HG03432 (cell line): ENCODE measurements around the gene CENATAC.
A peak's percentile ranks its signal among the peaks of the same experiment; 100 is the strongest.
"Not testable (repeated sequence)": the region's sequence is repeated elsewhere in the genome, so short reads cannot be mapped to it uniquely, and the experiment has no call there.

Source experiments
- ATAC-seq: cut with Tn5 transposase; IDR thresholded peaks from one replicate; pipeline ENCODE4 v1.9.1; 2021; ENCODE audit warnings: mild to moderate bottlenecking, moderate library complexity; ENCODE audit not compliant: unreplicated experiment

CENATAC gene

DNA sequence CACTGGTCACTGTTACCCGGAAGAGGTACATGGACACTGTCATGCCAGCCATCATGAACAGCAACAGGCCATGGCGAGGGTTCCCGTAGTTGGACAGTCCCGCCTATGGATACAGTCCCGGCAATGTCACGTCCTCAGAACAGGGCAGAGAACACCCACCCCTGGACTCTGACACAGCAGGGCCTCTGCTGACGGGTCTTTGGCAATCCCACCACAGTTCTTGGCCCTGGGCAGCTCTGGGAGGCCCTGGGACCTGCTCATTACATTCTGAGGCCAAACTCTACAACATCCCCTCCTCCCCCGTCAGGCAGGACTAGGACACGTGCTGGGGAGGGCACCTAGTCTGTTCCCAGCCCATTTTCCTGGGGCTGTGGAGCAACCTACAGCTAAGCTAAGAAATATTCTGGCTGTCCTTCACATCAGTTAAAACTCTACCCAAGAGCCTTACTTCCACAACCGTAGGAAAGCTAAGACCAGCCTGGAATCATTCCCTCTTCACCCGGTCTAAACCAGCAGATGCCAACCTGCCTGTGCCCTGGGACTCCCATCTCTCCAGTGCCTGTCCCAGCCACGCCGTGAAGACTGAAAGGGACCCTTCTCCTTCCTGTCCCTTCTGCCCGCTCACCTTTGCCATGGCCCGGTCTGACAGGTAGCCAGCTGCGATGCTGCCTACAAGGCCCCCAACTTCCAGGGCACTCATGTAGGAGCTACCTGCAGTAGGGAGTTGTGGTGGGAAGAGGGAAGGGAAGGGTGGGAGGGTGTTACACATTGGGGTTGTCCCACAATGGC, 28.2 kb downstream of the CENATAC start:
- ATAC-seq = no peak

DNA sequence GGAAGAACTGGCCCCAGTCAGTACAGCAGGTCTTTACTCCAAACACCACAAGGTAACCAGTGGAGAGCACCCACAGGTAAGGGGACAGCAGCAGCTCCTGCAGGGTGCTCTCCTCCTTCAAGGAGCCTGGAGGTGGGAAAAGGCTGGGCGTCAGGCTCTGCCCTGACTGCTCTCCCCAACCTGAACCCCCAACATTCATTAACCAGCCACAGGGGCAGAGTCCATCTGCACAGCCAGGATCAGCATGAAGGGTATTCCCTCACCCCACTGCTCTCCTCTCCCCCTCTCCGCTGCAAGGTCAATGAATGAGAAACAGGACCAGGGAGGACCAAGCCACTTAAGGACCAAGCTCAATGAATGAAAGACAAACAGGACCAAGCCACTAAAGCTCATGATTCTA, 29.0 kb downstream of the CENATAC start:
- no peak for ATAC-seq

DNA sequence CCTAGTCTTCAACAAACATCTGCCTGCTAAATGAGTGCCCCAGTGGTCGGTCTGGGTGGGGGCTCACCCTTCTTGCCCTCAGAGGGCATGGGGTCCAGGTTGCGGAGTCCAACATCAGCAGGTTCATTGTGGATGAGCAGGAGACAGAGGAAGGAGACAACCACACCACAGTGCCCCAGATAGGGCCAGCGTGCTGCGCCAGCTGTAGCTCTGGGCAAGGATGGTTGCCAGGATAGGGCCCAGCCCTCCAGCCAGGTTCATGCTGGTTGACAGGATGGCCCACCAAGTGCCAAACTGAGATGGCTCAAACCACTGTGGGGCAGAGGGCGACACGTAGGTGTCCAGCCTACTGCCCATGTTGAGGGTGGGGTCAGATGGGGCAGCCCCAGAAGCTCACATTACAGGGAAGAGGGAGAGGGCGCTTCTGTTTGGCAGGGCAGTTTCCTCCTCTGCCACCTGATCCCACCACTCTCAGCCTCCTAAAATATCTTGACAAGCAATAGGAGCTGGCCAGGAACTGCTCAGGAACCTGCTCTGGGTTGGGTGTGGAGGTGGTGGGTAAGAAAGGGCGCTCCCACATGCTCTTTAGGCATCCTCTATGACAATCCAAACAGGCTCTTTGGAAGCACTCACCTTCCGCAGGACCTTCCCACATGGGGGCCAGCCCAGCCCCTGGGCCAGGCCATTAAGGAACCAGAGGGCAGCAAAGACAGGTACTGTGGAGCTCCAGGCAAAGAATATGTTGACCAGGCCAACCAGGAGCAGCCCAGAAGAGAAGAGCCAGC, 29.8 kb downstream of the CENATAC start:
- ATAC-seq = no peak

DNA sequence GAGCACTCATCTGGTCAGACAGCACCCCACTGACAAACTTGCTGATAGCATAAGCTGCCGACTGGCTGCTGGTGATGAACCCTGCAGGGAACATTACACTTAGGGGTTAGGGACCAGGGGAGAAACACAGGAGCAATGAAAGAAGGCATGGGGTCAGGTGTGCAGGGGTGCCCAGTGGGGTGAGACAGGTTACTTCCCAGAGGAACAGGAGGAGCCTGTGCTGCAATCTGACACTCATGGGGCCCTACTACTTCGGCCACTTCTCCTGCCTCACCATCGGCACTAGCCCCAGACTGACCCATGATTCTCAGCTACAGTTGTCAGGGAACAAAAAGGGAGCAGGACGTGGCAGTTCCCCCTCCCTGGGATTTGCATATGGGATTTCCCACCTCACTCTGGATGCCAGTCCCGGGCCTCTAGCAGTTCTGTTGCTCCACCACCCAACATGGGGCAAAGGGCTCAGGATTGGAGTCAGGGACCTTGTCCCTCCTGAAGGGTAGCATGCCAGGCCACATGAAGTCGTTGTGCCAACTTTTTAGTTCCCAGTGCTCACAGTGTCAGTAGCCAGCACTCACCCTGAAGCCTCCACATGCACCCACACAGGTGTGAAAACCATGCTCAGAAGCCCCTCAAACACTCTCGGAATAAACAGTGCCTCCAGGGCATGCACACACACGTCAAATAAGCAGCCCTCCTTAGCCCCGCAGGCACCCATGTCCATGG, 30.6 kb downstream of the CENATAC start:
- no peak for ATAC-seq

DNA sequence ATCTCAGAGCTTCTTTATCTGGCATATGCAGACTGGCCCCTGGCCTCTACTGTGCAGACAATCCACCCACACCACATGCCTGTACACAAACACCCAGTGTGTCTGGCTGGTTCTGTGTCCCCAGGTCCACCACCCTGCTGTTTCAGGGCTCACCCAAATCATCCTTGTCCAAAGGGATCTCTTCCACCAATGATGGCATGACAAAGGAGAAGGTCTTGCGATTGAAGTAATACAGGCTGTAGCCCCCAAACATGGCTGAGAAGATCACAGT, 31.1 kb downstream of the CENATAC start:
- no peak for ATAC-seq

DNA sequence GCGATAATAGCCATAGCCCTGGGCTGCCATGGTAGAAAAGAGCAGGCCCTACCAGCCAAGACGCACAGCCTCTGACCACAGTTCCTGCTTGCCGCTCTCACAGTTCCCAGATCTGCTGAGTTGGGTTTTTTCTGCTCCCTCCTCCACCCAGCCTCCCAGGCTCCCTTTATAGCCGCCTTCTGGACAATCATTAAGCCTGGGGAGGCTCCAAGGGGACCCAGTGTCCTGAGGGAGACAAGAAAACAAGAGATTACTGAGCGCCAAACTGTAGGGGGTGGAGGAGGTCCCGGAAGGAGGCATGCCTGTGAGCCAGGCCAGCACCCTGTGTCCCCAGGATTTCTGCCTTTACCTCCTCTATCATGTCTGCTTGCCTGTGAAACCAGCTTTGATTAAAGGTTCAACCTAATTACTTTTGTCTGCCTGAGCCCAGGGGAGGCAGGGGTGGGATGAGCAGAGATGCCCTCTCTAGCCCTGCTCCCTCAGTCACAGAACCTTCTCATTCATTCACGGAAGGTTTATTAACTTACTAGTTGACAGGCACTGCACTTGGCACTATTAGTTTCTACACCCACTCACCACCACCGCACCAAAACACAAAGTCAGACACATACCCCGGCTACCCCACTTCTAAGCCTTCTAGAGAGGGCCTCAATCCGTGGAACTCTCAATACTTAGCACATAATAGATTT, 31.5 kb downstream of the CENATAC start:
- peak; percentile 16 for ATAC-seq

DNA sequence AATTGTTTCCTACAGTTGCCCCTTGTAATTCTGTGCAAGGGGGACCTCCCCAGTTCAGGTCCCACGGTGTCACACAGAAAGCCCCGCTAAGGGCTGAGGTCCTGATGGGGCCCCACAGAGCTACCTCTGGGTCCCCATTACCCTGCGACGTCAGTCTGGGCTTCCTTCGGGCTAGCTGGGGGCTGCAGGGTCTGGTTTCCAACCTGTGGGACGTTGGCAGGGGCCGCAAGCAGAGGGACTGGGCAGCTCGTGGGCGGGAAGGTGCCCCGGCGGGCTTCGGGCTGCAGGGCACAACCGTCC, 32.0 kb downstream of the CENATAC start:
- peak; percentile 24 for ATAC-seq

- peak; percentile 87 for ATAC-seq
These were observed 32.5 kb downstream of the CENATAC start, which contains the start of gene SLC37A4 for GRCh38 chr11:119030329-119031047. Gene SLC37A4 (minus strand): TSS chr11:119030877.

GRCh38 chr11:119031912-119032280, 34.0 kb downstream of the CENATAC start:
- no peak for ATAC-seq

GRCh38 chr11:119033421-119033820, 35.5 kb downstream of the CENATAC start:
- ATAC-seq = not testable (repeated sequence)

- ATAC-seq = no peak
These were observed 36.9 kb downstream of the CENATAC start for GRCh38 chr11:119034813-119035212.

DNA sequence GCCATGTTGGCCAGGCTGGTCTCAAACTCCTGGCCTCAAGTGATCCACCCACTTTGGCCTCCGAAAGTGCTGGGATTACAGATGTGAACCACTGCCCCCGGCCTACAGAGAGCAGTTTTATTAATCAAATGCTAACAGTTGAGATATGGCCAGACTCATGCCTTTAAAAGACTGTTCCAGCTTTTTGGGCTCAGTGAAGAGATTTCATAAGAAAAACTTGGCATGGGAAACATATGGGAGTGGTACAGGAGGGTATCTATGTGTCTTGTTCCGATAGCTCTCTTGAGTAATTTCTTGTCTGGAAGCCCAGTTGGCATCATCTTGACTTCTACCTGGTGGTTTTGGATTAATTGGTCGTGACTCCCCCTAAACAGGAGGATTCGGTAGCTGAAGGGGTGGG, 40.9 kb downstream of the CENATAC start:
- ATAC-seq = no peak

DNA sequence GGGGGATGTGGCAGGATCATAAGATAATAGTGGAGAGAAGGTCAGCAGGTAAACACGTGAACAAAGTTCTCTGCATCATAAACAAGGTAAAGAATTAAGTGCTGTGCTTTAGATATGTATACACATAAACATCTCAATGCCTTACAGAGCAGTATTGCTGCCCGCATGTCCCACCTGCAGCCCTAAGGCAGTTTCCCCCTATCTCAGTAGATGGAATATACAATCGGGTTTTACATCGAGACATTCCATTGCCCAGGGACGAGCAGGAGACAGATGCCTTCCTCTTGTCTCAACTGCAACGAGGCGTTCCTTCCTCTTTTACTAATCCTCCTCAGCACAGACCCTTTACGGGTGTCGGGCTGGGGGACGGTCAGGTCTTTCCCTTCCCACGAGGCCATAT, 41.5 kb downstream of the CENATAC start:
- ATAC-seq = not testable (repeated sequence)

- no peak for ATAC-seq
These were observed 44.0 kb downstream of the CENATAC start for GRCh38 chr11:119041821-119042514.

DNA sequence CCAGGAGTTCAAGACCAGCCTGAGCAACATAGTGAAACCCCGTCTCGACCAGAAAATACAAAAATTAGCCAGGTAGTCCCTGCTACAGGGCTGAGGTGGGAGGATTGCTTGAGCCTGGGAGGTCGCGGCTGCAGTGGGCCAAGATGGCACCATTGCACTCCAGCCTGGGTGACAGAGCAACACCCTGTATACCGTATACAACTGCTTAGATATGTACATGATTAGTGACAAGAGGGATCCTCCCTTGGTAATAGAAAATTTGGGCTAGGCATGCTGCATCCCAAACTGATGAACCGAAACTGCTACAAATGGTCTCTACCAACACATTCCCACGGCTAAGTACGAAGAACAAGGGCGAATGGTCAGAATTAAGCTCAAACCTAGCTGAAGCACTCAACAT, 45.0 kb downstream of the CENATAC start:
- ATAC-seq = no peak

DNA sequence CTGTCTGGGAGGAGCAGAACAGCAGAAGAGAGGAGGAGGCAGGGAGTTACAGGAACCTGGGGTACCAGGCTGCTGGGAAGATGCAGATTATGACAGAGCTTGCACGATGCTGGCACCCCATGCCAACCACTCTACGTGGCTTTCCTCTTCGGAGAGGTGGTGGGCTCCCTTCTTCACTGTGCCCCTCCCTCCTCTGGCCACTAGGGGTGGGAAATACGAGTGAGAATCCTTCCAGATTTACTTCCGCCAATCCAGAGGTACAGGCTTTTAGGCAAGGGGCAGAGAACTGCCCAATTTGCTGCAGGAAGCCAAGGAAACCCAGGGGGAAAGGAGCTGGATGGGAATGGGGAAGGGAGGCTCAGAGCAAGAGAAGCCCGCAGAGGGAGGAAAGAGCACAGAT, 46.8 kb downstream of the CENATAC start:
- no peak for ATAC-seq

GRCh38 chr11:119046489-119046888, 48.6 kb downstream of the CENATAC start:
- ATAC-seq = no peak

DNA sequence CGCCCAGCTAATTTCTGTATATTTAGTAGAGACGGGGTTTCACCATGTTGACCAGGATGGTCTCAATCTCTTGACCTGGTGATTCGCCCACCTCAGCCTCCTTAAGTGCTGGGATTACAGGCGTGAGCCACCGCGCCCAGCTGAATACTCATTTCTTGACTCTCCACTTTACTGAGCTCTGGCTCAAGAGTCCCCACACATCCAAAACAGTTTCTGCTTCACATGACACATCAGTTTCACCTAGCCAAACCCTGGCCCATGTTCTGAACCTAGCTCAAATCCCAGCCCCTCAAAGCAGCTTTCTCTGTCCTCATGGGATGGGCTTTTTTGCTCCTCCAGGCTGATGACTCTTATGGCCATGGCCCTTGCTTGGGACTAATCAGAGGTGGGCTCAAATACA, 49.3 kb downstream of the CENATAC start:
- ATAC-seq = no peak

- ATAC-seq = no peak
These were observed 50.7 kb downstream of the CENATAC start for GRCh38 chr11:119048644-119049043.

DNA sequence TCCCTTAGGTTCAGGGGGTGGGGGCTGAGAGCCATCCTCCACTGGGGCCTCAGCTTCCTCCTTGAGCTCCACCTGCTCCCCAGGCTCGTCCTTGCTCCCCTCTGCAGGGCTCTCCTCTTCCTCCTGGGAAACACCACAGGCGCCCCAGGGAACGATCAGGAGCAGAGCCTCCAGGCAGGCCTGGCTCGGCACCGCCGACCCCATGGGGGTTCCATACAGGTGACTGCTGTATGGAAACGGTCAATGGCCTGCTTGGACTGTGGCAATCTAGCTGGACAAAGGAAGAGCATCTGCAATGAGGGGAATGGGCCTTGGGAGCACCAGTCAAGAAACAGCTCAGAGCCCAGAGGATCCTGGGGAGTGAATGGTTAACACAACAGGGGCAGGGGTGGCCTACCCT, 51.1 kb downstream of the CENATAC start:
- no peak for ATAC-seq
